ENCODE results near the gene DNAAF5.

The DNAAF5 gene

GRCh38 chr7:696812-697551 is 29.5 kb upstream of the DNAAF5 start:
- H3K18ac ChIP-seq (ENCODE audit: low read length), result no peak overlapping the region
- no peak overlapping the region for H3K4ac ChIP-seq (ENCODE audit: low read depth, low read length)
- peaks cover 0 to 3% of the 10 kb centered on the region in 2 experiments for H3K4me1 ChIP-seq (ENCODE audit: control insufficient read depth in 1 of 2, insufficient read depth in 2 of 2, low read length in 2 of 2)
- no peaks in the 10 kb centered on the region for H3K27me3 ChIP-seq (ENCODE audit: insufficient read depth, low read length)
- H3K4me2 ChIP-seq (ENCODE audit: low read length), result no peak overlapping the region
- no peak overlapping the region for H3K27ac ChIP-seq (ENCODE audit: low read depth, low read length)
- H4K12ac ChIP-seq (ENCODE audit: low read depth, low read length), result no peak overlapping the region
- H3K79me1 ChIP-seq (ENCODE audit: low read length), result no peaks in the 10 kb centered on the region
- no peak overlapping the region for H3K9ac ChIP-seq (ENCODE audit: low read length)
- H3K79me2 ChIP-seq (ENCODE audit: control insufficient read depth, insufficient read depth, low read length, poor library complexity), result no peaks in the 10 kb centered on the region
- no peak for DNase-seq
- H2AFZ ChIP-seq (ENCODE audit: insufficient read depth, low read length, poor library complexity), result no peak overlapping the region
- no peak overlapping the region for H3K14ac ChIP-seq (ENCODE audit: low read length)
- no peak overlapping the region for H2BK120ac ChIP-seq (ENCODE audit: insufficient read depth, low read length, poor library complexity)
- H2AK5ac ChIP-seq (ENCODE audit: low read length), result no peak overlapping the region
- H3K36me3 ChIP-seq (ENCODE audit: control insufficient read depth in 1 of 2, insufficient read depth in 2 of 2, low read length in 2 of 2), result no peaks in the 10 kb centered on the region
- H3K4me3 ChIP-seq (ENCODE audit: low read depth, low read length), result no peak overlapping the region
- H3K9me3 ChIP-seq (ENCODE audit: insufficient read depth, low read depth, low read length), result peaks cover 2% of the 10 kb centered on the region
- no peak overlapping the region for H3K23ac ChIP-seq (ENCODE audit: low read length)
- H2BK12ac ChIP-seq (ENCODE audit: low read length), result no peak overlapping the region
- no peak overlapping the region for H4K8ac ChIP-seq (ENCODE audit: low read depth, low read length)
- no peak overlapping the region for H2BK5ac ChIP-seq (ENCODE audit: low read depth, low read length, poor library complexity)
- no CpG with 5 or more reads among the region's 29 CpGs for WGBS (ENCODE audit: extremely low coverage, insufficient coverage, insufficient read length)
- H4K91ac ChIP-seq (ENCODE audit: low read depth, low read length), result no peak overlapping the region

- Histone ChIP-seq H4K91ac (ENCODE audit: low read depth, low read length) (no peak overlapping the region), H2BK5ac (ENCODE audit: low read depth, low read length, poor library complexity) (no peak overlapping the region), H3K14ac (ENCODE audit: low read length) (no peak overlapping the region), H2AK5ac (ENCODE audit: low read length) (no peak overlapping the region), H2BK12ac (ENCODE audit: low read length) (no peak overlapping the region), H2AFZ (ENCODE audit: insufficient read depth, low read length, poor library complexity) (no peak overlapping the region), H3K4me3 (ENCODE audit: low read depth, low read length) (no peak overlapping the region), H4K8ac (ENCODE audit: low read depth, low read length) (no peak overlapping the region), H2BK120ac (ENCODE audit: insufficient read depth, low read length, poor library complexity) (no peak overlapping the region), H3K27me3 (ENCODE audit: insufficient read depth, low read length) (no peaks in the 10 kb centered on the region), H3K4ac (ENCODE audit: low read depth, low read length) (no peak overlapping the region), H3K23ac (ENCODE audit: low read length) (no peak overlapping the region), H3K4me1 (ENCODE audit: control insufficient read depth in 1 of 2, insufficient read depth in 2 of 2, low read length in 2 of 2) (peaks cover 0 to 3% of the 10 kb centered on the region in 2 experiments), H3K79me2 (ENCODE audit: control insufficient read depth, insufficient read depth, low read length, poor library complexity) (no peaks in the 10 kb centered on the region), H4K12ac (ENCODE audit: low read depth, low read length) (no peak overlapping the region), H3K9me3 (ENCODE audit: insufficient read depth, low read depth, low read length) (peaks cover 2% of the 10 kb centered on the region), H3K79me1 (ENCODE audit: low read length) (no peaks in the 10 kb centered on the region), H3K27ac (ENCODE audit: low read depth, low read length) (no peak overlapping the region), H3K9ac (ENCODE audit: low read length) (no peak overlapping the region), H3K4me2 (ENCODE audit: low read length) (no peak overlapping the region), H3K18ac (ENCODE audit: low read length) (no peak overlapping the region), H3K36me3 (ENCODE audit: control insufficient read depth in 1 of 2, insufficient read depth in 2 of 2, low read length in 2 of 2) (no peaks in the 10 kb centered on the region)
- no CpG with 5 or more reads among the region's 23 CpGs for WGBS (ENCODE audit: extremely low coverage, insufficient coverage, insufficient read length)
- DNase-seq, result no peak
These were observed 27.7 kb upstream of the DNAAF5 start for GRCh38 chr7:698515-699475.

- no peak overlapping the region for H3K27ac ChIP-seq (ENCODE audit: low read depth, low read length)
These were observed 26.9 kb upstream of the DNAAF5 start for GRCh38 chr7:699476-700170.

GRCh38 chr7:701086-701671 is 25.3 kb upstream of the DNAAF5 start:
- H3K4me2 ChIP-seq (ENCODE audit: low read length), result no peak overlapping the region
- no peak overlapping the region for H4K8ac ChIP-seq (ENCODE audit: low read depth, low read length)
- no peak overlapping the region for H2AK5ac ChIP-seq (ENCODE audit: low read length)
- H4K91ac ChIP-seq (ENCODE audit: low read depth, low read length), result no peak overlapping the region
- no peaks in the 10 kb centered on the region for H3K27me3 ChIP-seq (ENCODE audit: insufficient read depth, low read length)
- H3K9me3 ChIP-seq (ENCODE audit: insufficient read depth, low read depth, low read length), result peaks cover 2% of the 10 kb centered on the region
- H3K23ac ChIP-seq (ENCODE audit: low read length), result no peak overlapping the region
- no peak for DNase-seq
- no peaks in the 10 kb centered on the region for H3K79me1 ChIP-seq (ENCODE audit: low read length)
- no peak overlapping the region for H2BK120ac ChIP-seq (ENCODE audit: insufficient read depth, low read length, poor library complexity)
- peaks cover 0 to 3% of the 10 kb centered on the region in 2 experiments for H3K4me1 ChIP-seq (ENCODE audit: control insufficient read depth in 1 of 2, insufficient read depth in 2 of 2, low read length in 2 of 2)
- no CpG with 5 or more reads among the region's 4 CpGs for WGBS (ENCODE audit: extremely low coverage, insufficient coverage, insufficient read length)
- H2BK5ac ChIP-seq (ENCODE audit: low read depth, low read length, poor library complexity), result no peak overlapping the region
- H3K4ac ChIP-seq (ENCODE audit: low read depth, low read length), result no peak overlapping the region
- no peak overlapping the region for H4K12ac ChIP-seq (ENCODE audit: low read depth, low read length)
- H2BK12ac ChIP-seq (ENCODE audit: low read length), result no peak overlapping the region
- H3K9ac ChIP-seq (ENCODE audit: low read length), result no peak overlapping the region
- no peak overlapping the region for H2AFZ ChIP-seq (ENCODE audit: insufficient read depth, low read length, poor library complexity)
- no peak overlapping the region for H3K14ac ChIP-seq (ENCODE audit: low read length)
- no peak overlapping the region for H3K18ac ChIP-seq (ENCODE audit: low read length)
- no peaks in the 10 kb centered on the region for H3K36me3 ChIP-seq (ENCODE audit: control insufficient read depth in 1 of 2, insufficient read depth in 2 of 2, low read length in 2 of 2)
- no peaks in the 10 kb centered on the region for H3K79me2 ChIP-seq (ENCODE audit: control insufficient read depth, insufficient read depth, low read length, poor library complexity)
- no peak overlapping the region for H3K27ac ChIP-seq (ENCODE audit: low read depth, low read length)
- no peak overlapping the region for H3K4me3 ChIP-seq (ENCODE audit: low read depth, low read length)

More at GRCh38 chr7:699476-700170, 26.9 kb upstream of the DNAAF5 start:
- no peak overlapping the region for H3K14ac ChIP-seq (ENCODE audit: low read length)
- WGBS (ENCODE audit: extremely low coverage, insufficient coverage, insufficient read length), result no CpG with 5 or more reads among the region's 17 CpGs
- H2BK12ac ChIP-seq (ENCODE audit: low read length), result no peak overlapping the region
- H2BK5ac ChIP-seq (ENCODE audit: low read depth, low read length, poor library complexity), result no peak overlapping the region
- H2AK5ac ChIP-seq (ENCODE audit: low read length), result no peak overlapping the region
- H3K4me1 ChIP-seq (ENCODE audit: control insufficient read depth in 1 of 2, insufficient read depth in 2 of 2, low read length in 2 of 2), result peaks cover 0 to 3% of the 10 kb centered on the region in 2 experiments
- H3K9ac ChIP-seq (ENCODE audit: low read length), result no peak overlapping the region
- no peak overlapping the region for H2AFZ ChIP-seq (ENCODE audit: insufficient read depth, low read length, poor library complexity)
- no peak overlapping the region for H3K23ac ChIP-seq (ENCODE audit: low read length)
- no peak overlapping the region for H4K12ac ChIP-seq (ENCODE audit: low read depth, low read length)
- no peaks in the 10 kb centered on the region for H3K79me1 ChIP-seq (ENCODE audit: low read length)
- H3K4ac ChIP-seq (ENCODE audit: low read depth, low read length), result no peak overlapping the region
- no peak overlapping the region for H3K4me2 ChIP-seq (ENCODE audit: low read length)
- no peak overlapping the region for H2BK120ac ChIP-seq (ENCODE audit: insufficient read depth, low read length, poor library complexity)
- H3K79me2 ChIP-seq (ENCODE audit: control insufficient read depth, insufficient read depth, low read length, poor library complexity), result no peaks in the 10 kb centered on the region
- H3K27me3 ChIP-seq (ENCODE audit: insufficient read depth, low read length), result no peaks in the 10 kb centered on the region
- no peak overlapping the region for H3K4me3 ChIP-seq (ENCODE audit: low read depth, low read length)
- no peak overlapping the region for H4K91ac ChIP-seq (ENCODE audit: low read depth, low read length)
- no peak overlapping the region for H4K8ac ChIP-seq (ENCODE audit: low read depth, low read length)
- no peak for DNase-seq
- H3K9me3 ChIP-seq (ENCODE audit: insufficient read depth, low read depth, low read length), result peaks cover 2% of the 10 kb centered on the region
- H3K18ac ChIP-seq (ENCODE audit: low read length), result no peak overlapping the region
- H3K36me3 ChIP-seq (ENCODE audit: control insufficient read depth in 1 of 2, insufficient read depth in 2 of 2, low read length in 2 of 2), result no peaks in the 10 kb centered on the region
